Stimulated activated CD8-positive, alpha-beta memory T cell treated with anti-CD3 and anti-CD28 coated beads, Interleukin-15, amount 100 ng/mL, for 1 hour (primary cell): ENCODE measurements around the gene VCP.

Source experiments
- DNase-seq: peaks from one replicate; pipeline ENCODE4 v3.0.0-alpha.2; 2020; ENCODE audit warnings: low read depth

Gene VCP

DNA sequence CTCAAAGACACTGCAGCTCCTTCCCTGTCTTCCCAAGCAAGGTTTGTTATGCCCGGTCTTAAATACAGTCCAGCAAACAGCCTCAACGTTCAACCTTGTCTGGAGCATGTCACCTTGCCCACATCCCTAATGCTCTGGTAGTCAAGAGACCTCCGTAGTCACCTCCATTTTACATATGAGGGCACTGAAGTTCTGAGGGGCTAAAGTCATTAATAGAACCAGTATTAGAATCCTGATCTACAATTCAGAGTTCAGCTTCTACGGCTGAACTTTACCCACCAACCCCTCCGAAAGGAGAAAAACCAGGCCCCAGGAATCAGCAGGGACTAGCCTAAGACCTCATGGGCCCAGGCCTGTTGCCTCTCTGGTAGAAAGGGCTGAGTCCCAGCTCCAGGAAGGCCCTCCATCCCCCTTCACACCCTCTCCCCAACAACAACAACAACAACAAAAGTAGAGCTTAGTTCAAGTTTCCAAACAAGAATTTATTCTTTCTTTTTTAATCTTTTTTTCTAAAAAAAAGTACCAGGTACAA lies 31.3 kb upstream of the VCP start:
- DNase-seq, result no peak

GRCh38 chr9:35102769-35103659 lies 30.6 kb upstream of the VCP start, which contains the start of gene STOML2:
TSS of gene STOML2 (minus strand) at chr9:35103131. CDS start at chr9:35103094, 37 bp downstream.
- DNase-seq, result peak; percentile 86

DNA sequence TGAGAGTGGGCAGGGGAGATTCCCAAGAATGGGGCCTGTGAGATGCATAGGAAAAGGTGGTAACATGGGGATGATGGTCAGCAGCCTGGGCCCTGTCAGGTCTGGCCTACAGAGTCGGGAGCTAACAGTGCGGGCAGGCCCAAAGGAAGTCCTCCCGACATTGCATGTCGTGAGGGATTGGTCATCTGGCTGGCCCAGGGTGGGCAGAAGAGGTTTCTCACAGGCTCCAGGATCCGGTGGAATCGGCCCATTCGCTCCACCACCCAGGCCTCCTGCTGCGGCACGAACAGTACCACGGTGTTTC lies 30.0 kb upstream of the VCP start:
- DNase-seq, result no peak

- no peak for DNase-seq
Observed at GRCh38 chr9:35097573-35097972, 25.1 kb upstream of the VCP start.

- DNase-seq, result peak; percentile 71
Observed at GRCh38 chr9:35096035-35096849, 23.8 kb upstream of the VCP start, which contains the start of gene PIGO. TSS of gene PIGO (minus strand) at chr9:35096591. CDS start at chr9:35095565, 1,026 bp downstream.

DNA sequence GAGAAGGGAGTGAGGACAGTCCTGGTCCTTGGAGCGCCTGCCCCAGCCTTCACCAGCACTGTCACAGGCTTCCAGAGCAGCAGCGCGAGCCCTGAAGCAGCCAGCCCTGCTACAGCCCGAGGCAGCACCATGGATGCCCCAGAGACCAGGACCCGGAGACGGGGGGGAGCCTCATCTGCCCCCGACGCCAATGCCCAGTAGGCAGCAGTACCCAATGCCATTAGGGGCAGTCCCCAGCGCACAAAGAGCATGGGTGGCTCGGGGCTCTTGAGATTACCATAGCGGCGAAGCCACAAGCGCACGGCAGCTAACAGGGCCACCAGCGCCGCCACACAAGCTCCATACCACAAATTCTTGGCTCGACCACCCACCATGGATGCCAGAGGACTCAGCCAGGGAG lies 19.1 kb upstream of the VCP start:
- DNase-seq, result no peak

DNA sequence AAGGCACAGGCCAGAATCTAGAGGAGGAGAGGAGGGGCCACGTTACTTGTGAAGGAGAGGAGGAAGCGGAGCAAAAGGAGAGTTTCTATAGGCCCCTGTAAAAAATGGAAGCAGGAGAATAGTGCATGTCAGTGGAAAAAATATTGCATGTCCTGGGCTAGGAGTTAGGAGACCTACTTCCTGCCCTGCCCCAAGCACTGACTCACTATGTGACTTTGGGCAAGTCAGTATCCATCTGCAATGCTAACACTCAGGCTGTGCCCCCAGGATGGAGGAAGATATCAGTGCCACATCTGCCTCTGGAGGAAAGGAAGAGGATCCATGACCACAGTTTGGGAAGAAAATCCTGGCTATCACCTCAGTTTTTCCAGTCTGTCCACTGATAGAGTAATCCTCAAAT lies 17.0 kb upstream of the VCP start:
- no peak for DNase-seq

DNA sequence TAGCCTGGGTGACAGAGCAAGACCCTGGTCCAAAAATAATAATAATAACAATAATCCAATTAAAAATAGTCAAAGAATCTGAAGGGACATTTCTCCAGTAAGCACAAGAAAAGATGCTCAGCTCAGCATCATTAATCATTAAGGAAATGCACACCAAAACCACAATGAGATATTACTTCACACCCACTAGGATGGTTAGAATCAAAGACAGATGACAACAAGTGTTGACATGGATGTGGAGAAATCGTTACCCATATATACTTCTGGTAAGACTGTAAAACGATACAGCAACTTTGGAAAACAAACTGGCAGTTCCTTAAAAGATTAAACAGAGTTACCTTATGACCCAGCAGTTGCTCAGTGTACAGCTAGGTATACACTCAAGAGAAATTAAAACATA lies 12.7 kb upstream of the VCP start:
- DNase-seq, result no peak

DNA sequence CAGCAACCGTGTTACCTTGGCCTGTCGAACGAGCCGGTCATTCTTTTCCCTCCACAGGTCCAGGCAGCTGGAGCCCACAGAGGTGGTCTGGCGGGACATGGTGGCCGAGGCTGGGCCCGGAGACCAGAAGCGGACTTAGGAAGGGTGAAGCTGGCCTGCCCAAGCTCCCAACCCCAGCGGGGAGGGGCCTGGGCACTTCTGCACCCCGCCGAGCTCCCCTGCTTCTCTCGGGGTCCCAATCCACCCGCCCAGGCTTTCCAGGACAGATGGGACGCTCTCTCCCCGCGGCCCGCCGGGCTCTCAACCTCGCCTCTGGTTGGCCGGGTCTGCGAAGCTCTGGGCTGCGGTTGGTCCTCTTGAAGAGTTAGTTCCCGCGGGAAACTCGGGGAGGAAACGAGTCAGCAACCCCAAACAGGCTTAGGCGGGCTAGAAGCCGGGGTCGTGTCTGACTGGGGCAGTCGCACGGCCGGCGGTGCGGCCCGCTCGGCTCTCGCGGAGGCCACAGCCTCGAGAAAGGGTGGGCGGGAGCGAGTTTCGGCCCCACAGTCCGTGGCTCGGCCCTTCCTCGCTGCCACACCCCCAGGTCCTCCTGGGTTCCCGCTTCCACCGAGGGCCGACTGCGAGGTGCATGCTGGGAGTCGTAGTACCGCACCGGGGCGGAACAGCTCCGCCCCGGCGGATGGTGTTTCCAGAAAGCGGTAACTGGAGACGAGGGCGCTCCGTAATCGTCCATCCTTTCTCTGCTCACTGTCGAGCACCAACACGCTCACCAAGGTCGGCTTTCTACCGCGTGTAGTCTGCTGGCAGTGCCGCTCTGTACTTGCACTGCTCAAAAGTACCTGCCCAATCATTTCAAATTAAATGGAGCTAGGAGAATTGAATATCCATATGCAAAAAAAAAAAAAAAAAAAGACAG lies 7.3 kb upstream of the VCP start, which contains the start of gene FANCG:
Gene FANCG (minus strand): TSS at position 517 of the 916 bp plus-strand sequence. CDS start 418 bp downstream, at position 99.
- DNase-seq, result peak; percentile 58

- no peak for DNase-seq
Observed at GRCh38 chr9:35079041-35079425, 6.6 kb upstream of the VCP start.

- no peak for DNase-seq
Observed at GRCh38 chr9:35078066-35078465, 5.6 kb upstream of the VCP start.

DNA sequence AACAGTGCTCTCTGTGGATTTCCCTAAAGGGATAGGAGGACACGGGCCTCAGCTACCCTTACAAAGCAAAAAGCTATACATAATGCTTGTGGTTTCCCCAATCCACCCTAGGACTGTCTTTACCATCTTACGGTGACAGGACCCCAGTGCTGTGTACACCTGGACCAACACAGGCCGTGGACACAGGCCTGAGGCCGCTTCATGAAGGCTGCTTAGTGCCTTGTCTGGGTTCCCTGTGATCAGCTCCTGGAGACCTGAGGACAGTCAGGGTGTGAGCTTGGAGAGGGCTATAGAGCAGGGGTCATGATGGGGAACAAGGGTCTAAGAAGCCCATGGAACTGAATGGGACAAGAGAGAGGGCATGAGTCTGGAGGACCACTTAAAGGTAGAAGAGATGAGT lies 4.4 kb upstream of the VCP start:
- no peak for DNase-seq

GRCh38 chr9:35075358-35075757 lies 2.9 kb upstream of the VCP start:
- DNase-seq, result no peak

- no peak for DNase-seq
Observed at GRCh38 chr9:35074791-35075190, 2.4 kb upstream of the VCP start.

- no peak for DNase-seq
Observed at GRCh38 chr9:35074141-35074540, 1.7 kb upstream of the VCP start.

DNA sequence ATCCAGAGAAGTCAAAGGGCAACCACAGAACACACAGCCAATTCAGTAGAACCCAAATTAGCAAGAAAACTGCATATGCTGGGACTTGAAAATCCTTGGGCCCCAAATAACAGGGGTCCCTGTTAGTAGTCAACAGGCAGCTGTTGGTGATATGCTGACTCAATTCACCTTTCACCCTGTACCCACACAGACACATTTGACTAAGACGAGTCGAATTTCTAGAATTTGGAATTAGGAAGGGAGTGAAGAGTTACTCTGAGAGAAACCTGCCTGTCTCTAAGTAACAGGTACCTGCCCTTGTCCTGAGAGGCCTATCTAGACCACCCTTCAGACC lies 821 bp upstream of the VCP start:
- DNase-seq, result no peak

DNA sequence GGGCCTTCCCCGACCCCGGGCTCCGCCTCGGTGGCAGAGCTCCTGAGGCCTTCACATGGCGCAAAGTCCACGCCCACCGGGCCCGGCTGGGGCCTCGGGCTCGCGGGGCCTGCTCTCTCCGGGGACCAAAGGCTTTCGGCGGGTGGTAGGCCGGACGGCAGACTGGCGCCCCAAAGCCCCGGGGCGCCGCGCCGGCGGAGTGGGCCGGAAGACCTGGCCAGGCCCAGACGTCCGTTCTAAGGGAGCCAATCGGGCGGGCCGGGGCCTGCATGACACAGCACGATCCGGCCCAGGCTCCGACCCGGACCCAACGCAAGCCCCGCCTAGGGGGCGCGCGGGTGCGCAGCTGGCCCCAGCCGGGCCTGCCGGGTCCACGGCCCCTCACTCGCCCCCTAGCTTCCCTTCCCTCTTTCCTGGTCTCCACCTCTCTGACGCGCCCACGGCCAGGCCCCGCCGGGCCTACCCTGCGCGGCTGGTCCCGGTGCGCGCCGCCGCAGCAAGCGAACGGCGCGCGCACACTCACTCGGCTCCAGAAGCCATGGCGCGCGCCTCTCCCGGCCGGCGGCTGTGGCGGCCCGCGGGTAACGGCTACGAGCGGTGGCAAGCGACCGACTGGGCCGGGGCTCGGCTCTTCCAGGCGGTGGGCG lies 488 bp downstream of the VCP start:
- DNase-seq, result peak; percentile 34

- DNase-seq, result no peak
Observed at GRCh38 chr9:35070823-35071813, 1.3 kb downstream of the VCP start.

- no peak for DNase-seq
Observed at GRCh38 chr9:35069020-35069419, 3.4 kb downstream of the VCP start.

GRCh38 chr9:35067056-35067455 lies 5.4 kb downstream of the VCP start:
- DNase-seq, result no peak
